B cell (primary cell): ENCODE results near the gene USH1C. TPM values are rescaled to one million over a fixed set of nuclear protein-coding genes. Genes with fewer than 3 reads are reported as not detected.

Experiments used
- ATAC-seq: fragments of 200-7000 bp; cut with Tn5 transposase; one replicate; pipeline ENCODE4 v1.10.0; 2021; ENCODE audit warnings: low read depth, mild to moderate bottlenecking, moderate number of reproducible peaks, moderate library complexity
- CTCF ChIA-PET: fragments of 350-600 bp; sonication (Branson Sonifier 250); formaldehyde crosslinking; loops from one replicate; lab custom pipeline; 2021; ENCODE audit warnings: antibody characterized with exemption, inconsistent platforms; lab: Charles Lee
- POLR2A ChIA-PET: fragments of 350-600 bp; sonication (Branson Sonifier 250); formaldehyde crosslinking; loops from one replicate; lab custom pipeline; 2021; ENCODE audit warnings: antibody characterized with exemption; lab: Charles Lee
- DNase-seq: peaks from one replicate; pipeline ENCODE4 v3.0.0; 2013
- H2AFZ ChIP-seq: 2 replicates; pipeline ENCODE4 v1.6.1; 2012; ENCODE audit warnings: mild to moderate bottlenecking, low read depth, low read length; ENCODE audit not compliant: insufficient read depth, poor library complexity, severe bottlenecking
- H3K27ac ChIP-seq, 2 donors: 1 replicate in 1 of 2; 2 replicates in 1 of 2; pipeline ENCODE4 v1.5.1; 2012 to 2013; ENCODE audit warnings: low read length in 2 of 2, mild to moderate bottlenecking in 2 of 2, moderate library complexity in 1 of 2
- H3K27me3 ChIP-seq, 4 experiments: fragments of 200-600 bp in 1 of 4; sonication (generic) in 1 of 4; replicated peaks in 1 of 4; 1 replicate in 2 of 4; 2 replicates in 2 of 4; pipeline versions ENCODE4 v1.6.1 to v1.7.0; 2013 to 2016; ENCODE audit warnings: low read length in 3 of 4, mild to moderate bottlenecking in 2 of 4, mixed read lengths in 1 of 4, moderate library complexity in 1 of 4; ENCODE audit not compliant: insufficient read depth in 4 of 4, control insufficient read depth in 3 of 4; ENCODE audit errors: control extremely low read depth in 1 of 4
- H3K36me3 ChIP-seq, 2 experiments: replicated peaks in 1 of 2; 1 replicate in 1 of 2; 2 replicates in 1 of 2; pipeline versions ENCODE4 v1.6.1 to v1.7.1; 2013; ENCODE audit warnings: low read length in 1 of 2; ENCODE audit not compliant: insufficient read depth in 2 of 2, control insufficient read depth in 1 of 2; ENCODE audit errors: control extremely low read depth in 1 of 2, extremely low read depth in 1 of 2
- H3K4me1 ChIP-seq, 2 donors: fragments of 200-600 bp in 1 of 2; sonication (generic) in 1 of 2; 1 replicate in 1 of 2; 2 replicates in 1 of 2; pipeline versions ENCODE4 v1.5.1 to v1.6.1; 2013 to 2017; ENCODE audit warnings: low read length in 2 of 2; ENCODE audit not compliant: control insufficient read depth in 2 of 2, insufficient read depth in 2 of 2
- H3K4me2 ChIP-seq: replicated peaks from 2 replicates; pipeline ENCODE3; 2012; ENCODE audit warnings: mild to moderate bottlenecking, low read depth, low read length; ENCODE audit not compliant: poor library complexity, severe bottlenecking
- H3K4me3 ChIP-seq, 5 experiments: fragments of 200-600 bp in 1 of 5; sonication (generic) in 1 of 5; 1 replicate in 3 of 5; 2 replicates in 2 of 5; pipeline versions ENCODE4 v1.5.1 to v1.7.0; 2011 to 2016; ENCODE audit warnings: low read length in 4 of 5, mild to moderate bottlenecking in 4 of 5, low read depth in 2 of 5, control low read depth in 1 of 5, moderate library complexity in 1 of 5; ENCODE audit not compliant: insufficient read depth in 1 of 5; ENCODE audit errors: control extremely low read depth in 1 of 5, extremely low read depth in 1 of 5
- H3K79me2 ChIP-seq: fragments of 200-600 bp; sonication (generic); one replicate; pipeline ENCODE4 v1.6.0; 2016; ENCODE audit warnings: low read length; ENCODE audit not compliant: control insufficient read depth, insufficient read depth
- H3K9ac ChIP-seq: fragments of 200-600 bp; sonication (generic); 2 replicates; pipeline ENCODE4 v1.6.1; 2017; ENCODE audit warnings: mild to moderate bottlenecking, low read length, moderate library complexity
- H3K9me3 ChIP-seq, 3 donors: one replicate each; pipeline versions ENCODE4 v1.6.1 to v1.7.1; 2013; ENCODE audit warnings: low read length in 2 of 3; ENCODE audit not compliant: control insufficient read depth in 2 of 3, insufficient read depth in 1 of 3; ENCODE audit errors: control extremely low read depth in 1 of 3
- H4K20me1 ChIP-seq: 2 replicates; pipeline ENCODE4 v1.6.0; 2012; ENCODE audit warnings: mild to moderate bottlenecking, low read length; ENCODE audit not compliant: insufficient read depth, control insufficient read depth, poor library complexity, severe bottlenecking
- H3K27ac Mint-ChIP-seq: one replicate; pipeline ENCODE4 v1.8.0; 2021; ENCODE audit warnings: mixed read lengths
- H3K27me3 Mint-ChIP-seq: one replicate; pipeline ENCODE4 v1.8.0; 2021; ENCODE audit warnings: mixed read lengths
- H3K4me1 Mint-ChIP-seq: one replicate; pipeline ENCODE4 v1.8.0; 2021; ENCODE audit warnings: mixed read lengths
- H3K4me3 Mint-ChIP-seq: one replicate; pipeline ENCODE4 v1.8.0; 2021; ENCODE audit warnings: mixed read lengths
- H3K9me3 Mint-ChIP-seq: one replicate; pipeline ENCODE4 v1.8.0; 2022; ENCODE audit warnings: mixed read lengths; ENCODE audit not compliant: insufficient read depth
- CTCF ChIP-seq: fragments of 200-600 bp; IDR thresholded peaks from one replicate; pipeline ENCODE4 v1.8.0; 2022; ENCODE audit warnings: antibody characterized with exemption, mild to moderate bottlenecking
- EZH2 ChIP-seq: IDR thresholded peaks from 2 replicates; pipeline ENCODE4 v1.6.1; 2012; ENCODE audit warnings: borderline replicate concordance, low read depth, mild to moderate bottlenecking, moderate library complexity, low read length; ENCODE audit not compliant: insufficient read depth, poor library complexity, severe bottlenecking
- WGBS: methylation state at CpG from one replicate; pipeline ENCODE4 v1.1.5; 2013; ENCODE audit warnings: missing lambda C conversion rate; ENCODE audit not compliant: insufficient coverage; 5-methylcytosine and 5-hydroxymethylcytosine counted together
- intact Hi-C: fragments of 100-400 bp; cut with micrococcal nuclease; formaldehyde crosslinking; loops from one replicate; pipeline ENCODE4 v1.10.0; 2022
- polyA plus RNA-seq: library from polyadenylated mRNA; depleted of rRNA; stranded (reverse); fragments of >200 nt; gene quantifications from 2 replicates; pipeline ENCODE4 v1.2.3, GENCODE V29; 2012
- total RNA-seq, 2 donors: library from RNA; stranded (reverse); fragments of 120-200 nt in 1 of 2; gene quantifications; 1 replicate in 1 of 2; 2 replicates in 1 of 2; pipeline versions ENCODE4 v1.2.3 to v1.2.4, GENCODE V29; 2013 to 2022

Gene USH1C
- total and polyA plus RNA-seq, 2 donors (not counting 1 experiment from before 2014, with no cell fraction given) = not detected

DNA sequence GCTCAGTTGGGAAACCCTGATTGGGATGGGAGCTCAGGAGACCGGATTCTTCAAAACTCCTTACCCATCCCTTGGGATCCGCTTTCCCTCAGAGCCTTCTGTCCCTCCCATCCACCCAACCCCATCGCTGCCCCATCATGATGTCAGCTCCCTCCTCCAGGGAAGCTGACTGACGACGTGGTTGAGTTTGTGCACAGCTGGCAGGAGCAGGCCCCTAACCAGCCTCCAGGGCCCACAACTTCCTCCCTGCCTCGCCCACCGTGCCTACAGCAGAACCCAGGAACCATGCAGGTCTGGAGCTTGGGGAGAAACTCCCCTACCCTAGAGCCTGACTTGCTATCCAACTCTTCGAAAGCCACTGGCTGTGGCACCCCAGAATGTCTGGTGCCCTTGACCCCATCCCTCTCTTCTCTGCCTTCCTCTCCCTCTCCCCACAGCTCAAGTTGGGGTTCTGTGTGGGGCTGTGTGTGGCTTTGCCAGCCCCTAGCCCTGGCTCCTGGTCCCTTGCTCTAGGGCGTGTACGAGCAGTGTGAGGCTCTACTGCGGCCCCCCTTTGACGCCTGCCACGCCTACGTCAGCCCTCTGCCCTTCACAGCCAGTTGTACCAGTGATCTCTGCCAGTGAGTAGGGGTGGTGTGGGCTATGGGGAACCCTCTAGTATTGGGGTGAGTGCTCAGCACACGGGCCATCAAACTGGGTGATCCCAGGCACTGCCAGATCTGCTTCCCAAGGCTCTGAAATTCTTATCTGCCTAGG lies 14.0 kb upstream of the USH1C start:
- H3K27ac Mint-ChIP-seq = no peak overlapping the region
- DNase-seq (no peak), ATAC-seq (no peak)
- no peak overlapping the region for H3K4me3 Mint-ChIP-seq
- Histone ChIP-seq H3K4me1 (no peaks in the 10 kb centered on the region), H3K4me3 (no peak overlapping the region), H3K9ac (no peak overlapping the region), H3K27ac (no peak overlapping the region), H3K36me3 (no peaks in the 10 kb centered on the region), H3K79me2 (no peaks in the 10 kb centered on the region), H3K4me2 (no peak overlapping the region), H3K27me3 (no peaks in the 10 kb centered on the region), H4K20me1 (no peaks in the 10 kb centered on the region), H3K9me3 (no peaks in the 10 kb centered on the region), H2AFZ (no peak overlapping the region)
- H3K27me3 Mint-ChIP-seq = peaks cover 29% of the 10 kb centered on the region
- POLR2A ChIA-PET = no interaction called here
- CTCF ChIA-PET = no interaction called here
- intact Hi-C loops = no loop called here
- WGBS = 56% methylated on average over 10 of the region's 15 CpGs
- TF ChIP-seq CTCF (no peak), EZH2 (no peak)
- H3K9me3 Mint-ChIP-seq = no peaks in the 10 kb centered on the region
- no peaks in the 10 kb centered on the region for H3K4me1 Mint-ChIP-seq

GRCh38 chr11:17556999-17557398 lies 12.8 kb upstream of the USH1C start:
- H3K4me3 ChIP-seq = no peak overlapping the region
- peaks cover 29% of the 10 kb centered on the region for H3K27me3 Mint-ChIP-seq

More at GRCh38 chr11:17556999-17557398, 12.8 kb upstream of the USH1C start:
- Histone ChIP-seq H3K4me1 (no peaks in the 10 kb centered on the region), H3K9me3 (no peaks in the 10 kb centered on the region), H3K36me3 (no peaks in the 10 kb centered on the region), H3K9ac (no peak overlapping the region), H4K20me1 (no peaks in the 10 kb centered on the region), H2AFZ (no peak overlapping the region), H3K27me3 (no peaks in the 10 kb centered on the region), H3K79me2 (no peaks in the 10 kb centered on the region), H3K27ac (no peak overlapping the region), H3K4me2 (no peak overlapping the region)
- H3K27ac Mint-ChIP-seq = no peak overlapping the region
- H3K4me1 Mint-ChIP-seq = no peaks in the 10 kb centered on the region
- WGBS = 93% methylated on average over 8 of the region's 8 CpGs
- no peak overlapping the region for H3K4me3 Mint-ChIP-seq
- intact Hi-C loops = no loop called here
- no peak for ATAC-seq
- no peak for TF ChIP-seq CTCF
- TF ChIP-seq EZH2 = no peak
- no peaks in the 10 kb centered on the region for H3K9me3 Mint-ChIP-seq
- CTCF ChIA-PET = no interaction called here
- POLR2A ChIA-PET = no interaction called here
- no peak for DNase-seq
